Retinal pigment epithelial cell (primary cell): ENCODE data around the gene CTTNBP2.

Experiments
- DNase-seq: peaks from one replicate; pipeline ENCODE4 v3.0.0-alpha.2; 2010; ENCODE audit warnings: low read depth
- H3K4me3 ChIP-seq: 2 replicates; pipeline ENCODE4 v1.5.1; 2011; ENCODE audit warnings: mild to moderate bottlenecking, low read length, control low read depth, moderate library complexity
- CTCF ChIP-seq: conservative IDR thresholded peaks from 2 replicates; pipeline ENCODE4 v1.5.1; 2011; ENCODE audit warnings: low read depth, low read length, control low read depth, inconsistent platforms

The CTTNBP2 gene

GRCh38 chr7:117828825-117829224, 44.4 kb downstream of the CTTNBP2 start:
- TF ChIP-seq CTCF: no peak
- no peak overlapping the region for H3K4me3 ChIP-seq
- DNase-seq: no peak

- TF ChIP-seq CTCF: no peak
- peak; percentile 73 for DNase-seq
- no peak overlapping the region for H3K4me3 ChIP-seq
Measured at GRCh38 chr7:117827862-117828261, 45.4 kb downstream of the CTTNBP2 start.

- TF ChIP-seq CTCF: no peak
- no peak overlapping the region for H3K4me3 ChIP-seq
- DNase-seq: no peak
Measured at GRCh38 chr7:117825132-117825531, 48.1 kb downstream of the CTTNBP2 start.

- no peak for DNase-seq
- TF ChIP-seq CTCF: no peak
- no peak overlapping the region for H3K4me3 ChIP-seq
Measured at GRCh38 chr7:117824592-117824991, 48.6 kb downstream of the CTTNBP2 start.

- H3K4me3 ChIP-seq: no peak overlapping the region
- no peak for DNase-seq
Measured at GRCh38 chr7:117819558-117819957, 53.7 kb downstream of the CTTNBP2 start.

GRCh38 chr7:117818232-117818631, 55.0 kb downstream of the CTTNBP2 start:
- no peak overlapping the region for H3K4me3 ChIP-seq
- DNase-seq: no peak
- no peak for TF ChIP-seq CTCF

More at GRCh38 chr7:117819558-117819957, 53.7 kb downstream of the CTTNBP2 start:
- no peak for TF ChIP-seq CTCF

GRCh38 chr7:117816727-117817126, 56.5 kb downstream of the CTTNBP2 start:
- TF ChIP-seq CTCF: no peak
- DNase-seq: no peak
- H3K4me3 ChIP-seq: no peak overlapping the region
